ENCODE data around the gene CA6. TPM values are rescaled to one million over a fixed set of nuclear protein-coding genes. Genes with fewer than 3 reads are reported as not detected.

CA6 gene
- total RNA-seq, 1 experiment from 2014 or later = not detected

DNA sequence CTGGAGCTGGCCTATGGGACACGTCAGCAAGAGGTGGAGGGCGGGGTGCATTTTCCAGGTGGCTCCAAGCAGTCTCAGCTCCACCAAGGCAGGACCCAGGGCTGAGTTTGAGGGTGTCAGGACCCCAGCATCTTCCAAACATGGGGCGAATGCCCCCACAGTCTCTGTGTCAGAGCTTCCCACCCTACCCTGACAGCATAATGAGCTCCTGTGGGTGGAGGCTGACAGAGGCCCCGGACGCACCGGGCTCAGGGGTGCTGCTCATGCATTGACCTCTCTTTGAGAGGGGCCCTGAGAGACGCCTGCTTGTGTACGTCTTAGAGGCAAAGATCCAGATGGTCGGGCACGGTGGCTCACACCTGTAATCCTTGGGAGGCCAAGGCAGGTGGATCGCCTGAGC lies 43.4 kb downstream of the CA6 start:
- Histone ChIP-seq H3K4me2 (ENCODE audit: insufficient read depth, insufficient read length, low read length) (no peak overlapping the region), H3K27me3 (ENCODE audit: insufficient read depth, low read length) (no peaks in the 10 kb centered on the region), H3K14ac (ENCODE audit: insufficient read depth, low read length) (no peak overlapping the region), H2BK15ac (ENCODE audit: low read depth, low read length) (no peak overlapping the region), H3K79me1 (ENCODE audit: insufficient read depth, low read depth, low read length, poor library complexity, severe bottlenecking) (no peaks in the 10 kb centered on the region), H3K4ac (ENCODE audit: low read depth, low read length) (no peak overlapping the region), H2BK20ac (ENCODE audit: low read depth, low read length, poor library complexity, severe bottlenecking) (no peak overlapping the region), H4K20me1 (ENCODE audit: control insufficient read depth, insufficient read depth, insufficient read length) (no peaks in the 10 kb centered on the region), H3T11ph (ENCODE audit: low read length) (no peak overlapping the region), H3K27ac (ENCODE audit: insufficient read length, low read depth, low read length) (no peak overlapping the region), H3K9me3 (ENCODE audit: control insufficient read depth, low read depth, low read length) (no peaks in the 10 kb centered on the region), H2BK5ac (ENCODE audit: insufficient read length, low read length) (no peak overlapping the region), H3K79me2 (ENCODE audit: insufficient read depth, low read length) (no peaks in the 10 kb centered on the region), H3K23ac (ENCODE audit: insufficient read length, low read depth, low read length) (no peak overlapping the region), H2BK120ac (ENCODE audit: low read depth, low read length, poor library complexity, severe bottlenecking) (no peak overlapping the region), H3K9ac (ENCODE audit: extremely low read depth, insufficient read length, low read length) (no peak overlapping the region), H2BK12ac (ENCODE audit: insufficient read length, low read depth, low read length) (no peak overlapping the region), H3K4me1 (ENCODE audit: insufficient read depth, low read length) (no peaks in the 10 kb centered on the region), H3K23me2 (ENCODE audit: insufficient read length, low read depth, low read length, poor library complexity, severe bottlenecking) (no peaks in the 10 kb centered on the region), H4K5ac (ENCODE audit: insufficient read length, low read depth, low read length) (no peak overlapping the region), H3K56ac (ENCODE audit: insufficient read length, low read depth, low read length) (no peak overlapping the region), H2AFZ (ENCODE audit: low read length) (no peak overlapping the region), H4K8ac (replicated peaks; ENCODE audit: insufficient read length, low read depth, low read length) (no peak overlapping the region), H3K18ac (ENCODE audit: insufficient read length, low read depth, low read length) (no peak overlapping the region), H4K91ac (ENCODE audit: insufficient read length, low read depth, low read length) (no peak overlapping the region), H2AK5ac (ENCODE audit: insufficient read length, low read length) (no peak overlapping the region)
- TF ChIP-seq, protein P1, sequence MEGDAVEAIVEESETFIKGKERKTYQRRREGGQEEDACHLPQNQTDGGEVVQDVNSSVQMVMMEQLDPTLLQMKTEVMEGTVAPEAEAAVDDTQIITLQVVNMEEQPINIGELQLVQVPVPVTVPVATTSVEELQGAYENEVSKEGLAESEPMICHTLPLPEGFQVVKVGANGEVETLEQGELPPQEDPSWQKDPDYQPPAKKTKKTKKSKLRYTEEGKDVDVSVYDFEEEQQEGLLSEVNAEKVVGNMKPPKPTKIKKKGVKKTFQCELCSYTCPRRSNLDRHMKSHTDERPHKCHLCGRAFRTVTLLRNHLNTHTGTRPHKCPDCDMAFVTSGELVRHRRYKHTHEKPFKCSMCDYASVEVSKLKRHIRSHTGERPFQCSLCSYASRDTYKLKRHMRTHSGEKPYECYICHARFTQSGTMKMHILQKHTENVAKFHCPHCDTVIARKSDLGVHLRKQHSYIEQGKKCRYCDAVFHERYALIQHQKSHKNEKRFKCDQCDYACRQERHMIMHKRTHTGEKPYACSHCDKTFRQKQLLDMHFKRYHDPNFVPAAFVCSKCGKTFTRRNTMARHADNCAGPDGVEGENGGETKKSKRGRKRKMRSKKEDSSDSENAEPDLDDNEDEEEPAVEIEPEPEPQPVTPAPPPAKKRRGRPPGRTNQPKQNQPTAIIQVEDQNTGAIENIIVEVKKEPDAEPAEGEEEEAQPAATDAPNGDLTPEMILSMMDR (conservative IDR thresholded peaks at IDR 0.05) = no peak
- H3K27ac Mint-ChIP-seq = no peak overlapping the region
- no peak for DNase-seq
- no peak overlapping the region for H3K4me3 Mint-ChIP-seq
- peaks cover 7% of the 10 kb centered on the region in 2 experiments for H3K9me3 Mint-ChIP-seq
- peaks cover 3% of the 10 kb centered on the region; the same call in 1 of the 2 replicates for H3K27me3 Mint-ChIP-seq (ENCODE audit: low read depth)
- no CpG with 5 or more reads among the region's 11 CpGs for WGBS (ENCODE audit: extremely low coverage, insufficient read length, low lambda C conversion rate)
- peaks cover 0 to 4% of the 10 kb centered on the region in 2 experiments; a peak in 2 of 4 replicates for H3K4me1 Mint-ChIP-seq
- H3K36me3 Mint-ChIP-seq (ENCODE audit: insufficient read depth in 1 of 3, low read depth in 3 of 3) = peaks cover 4 to 8% (median 4%) of the 10 kb centered on the region in 3 experiments; a peak in 4 of 7 replicates

Measured in H9 (cell line).